ENCODE results near the gene NAV2. TPM values are rescaled to one million over a fixed set of nuclear protein-coding genes. Genes with fewer than 3 reads are reported as not detected.
A peak's percentile ranks its signal among the peaks of the same experiment; 100 is the strongest.

NAV2 gene
- total and polyA plus RNA-seq, 12 donors, result 6.9 to 34.7 (median 20.2) TPM

DNA sequence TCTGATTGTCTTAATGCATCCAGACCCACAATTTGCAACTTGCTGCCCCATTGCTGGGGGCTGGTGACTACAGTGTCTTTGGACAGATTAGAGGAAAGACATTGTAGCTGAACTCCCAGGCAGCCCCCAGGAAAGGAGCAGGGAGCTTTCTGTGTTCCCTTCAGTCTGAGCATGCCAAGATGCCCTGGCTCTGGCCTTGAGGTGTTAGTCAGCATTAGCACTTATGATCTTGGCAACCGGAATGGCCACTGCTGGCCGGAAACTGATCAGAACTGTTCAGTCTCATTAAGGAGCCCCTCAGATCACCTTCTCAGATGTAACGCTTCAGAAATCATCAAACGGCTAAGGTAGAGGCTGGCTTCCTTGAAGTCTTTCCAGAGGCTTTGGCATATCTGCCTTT, 195.2 kb downstream of the NAV2 start:
- Histone ChIP-seq H3K9me3 (no peaks in the 10 kb centered on the region), H3K4me3 (no peak overlapping the region), H3K36me3 (peaks cover 0 to 3% (median 0%) of the 10 kb centered on the region in 9 donors), H3K4me1 (peaks cover 0 to 29% (median 15%) of the 10 kb centered on the region in 9 donors), H3K27me3 (no peaks in the 10 kb centered on the region), H3K27ac (no peak overlapping the region)
- WGBS, 2 donors, result 67 to 73% methylated on average over 4 of the region's 4 CpGs
- ATAC-seq, result peak in 1 of 8 donors; percentile 25
- no peak for TF ChIP-seq CTCF (IDR thresholded peaks at IDR 0.05)
- DNase-seq, result no peak
- intact Hi-C loops (cut with DNase I), result loop anchor here in 6 of 10 donors (10.0 kb wide), 3 partner anchors 93 to 163 kb away; no protein-coding TSS in a partner anchor

- DNase-seq (no peak), ATAC-seq (no peak)
- whole genome bisulfite sequencing, 2 donors, result 44 to 63% methylated on average over 1 of the region's 1 CpG
- Histone ChIP-seq H3K27me3 (no peaks in the 10 kb centered on the region), H3K27ac (no peak overlapping the region), H3K4me1 (peaks cover 0 to 37% (median 20%) of the 10 kb centered on the region in 9 donors), H3K36me3 (no peaks in the 10 kb centered on the region), H3K4me3 (no peak overlapping the region), H3K9me3 (no peaks in the 10 kb centered on the region)
- no peak for TF ChIP-seq CTCF (IDR thresholded peaks at IDR 0.05)
- intact Hi-C loops (cut with DNase I), result no loop called here
Measured at GRCh38 chr11:19910931-19911330, 198.3 kb downstream of the NAV2 start.

DNA sequence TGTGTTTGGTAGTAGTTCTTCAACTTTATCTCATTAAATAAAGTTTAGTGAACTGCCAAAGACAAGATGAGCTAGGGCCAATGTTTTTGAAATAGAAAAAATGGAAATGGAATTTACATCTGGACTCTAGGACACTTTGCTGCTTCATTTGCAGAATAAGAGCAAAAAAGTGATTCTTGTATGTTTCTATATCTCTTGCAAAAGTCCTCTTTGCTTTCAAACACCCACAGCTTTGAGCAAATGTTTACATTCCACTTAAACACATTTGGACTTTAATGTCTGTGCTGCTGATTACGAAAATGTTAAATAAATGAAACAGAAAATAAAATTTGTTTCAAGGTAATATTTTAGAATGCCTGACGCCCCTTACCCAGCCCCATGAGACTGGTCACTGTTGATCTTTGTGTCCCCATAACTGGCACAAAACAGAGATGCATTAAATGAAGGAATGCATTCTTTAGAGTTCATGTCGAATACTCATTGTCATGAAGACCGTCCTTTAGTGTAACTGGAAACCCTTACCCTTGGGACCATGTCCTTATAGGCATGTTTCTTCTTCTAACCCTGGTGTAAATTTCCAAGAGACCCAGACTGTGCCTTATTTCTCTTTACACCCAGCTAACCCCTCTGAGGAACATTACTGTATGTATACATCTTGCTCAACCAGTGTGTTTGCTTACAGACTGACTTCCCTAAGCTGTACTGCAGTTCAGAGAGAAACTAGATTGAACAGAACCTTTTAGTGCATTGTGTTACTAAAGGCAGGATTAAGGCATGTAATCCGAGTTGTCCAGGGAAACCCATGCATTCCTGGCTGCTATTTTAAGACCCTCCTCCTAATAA, 199.7 kb downstream of the NAV2 start:
- Histone ChIP-seq H3K4me1 (peaks cover 0 to 37% (median 20%) of the 10 kb centered on the region in 9 donors), H3K36me3 (peaks cover 0 to 5% (median 0%) of the 10 kb centered on the region in 9 donors), H3K9me3 (no peaks in the 10 kb centered on the region), H3K27me3 (no peaks in the 10 kb centered on the region), H3K4me3 (no peak overlapping the region), H3K27ac (no peak overlapping the region)
- ATAC-seq, result no peak
- TF ChIP-seq CTCF (IDR thresholded peaks at IDR 0.05), result no peak
- intact Hi-C loops (cut with DNase I), result no loop called here
- DNase-seq, result no peak
- 64 to 73% methylated on average over 5 of the region's 5 CpGs for WGBS, 2 donors

GRCh38 chr11:19912958-19913892, 200.6 kb downstream of the NAV2 start:
- ATAC-seq, result peak; percentile 46 to 72 (median 56)
- peaks cover 0 to 37% (median 20%) of the 10 kb centered on the region in 9 donors for H3K4me1 ChIP-seq

More at GRCh38 chr11:19912958-19913892, 200.6 kb downstream of the NAV2 start:
- WGBS, 2 donors, result 42 to 55% methylated on average over 10 of the region's 10 CpGs
- H3K27me3 ChIP-seq, result no peaks in the 10 kb centered on the region
- no peak for DNase-seq
- no peak overlapping the region for H3K4me3 ChIP-seq
- no peak for TF ChIP-seq CTCF (IDR thresholded peaks at IDR 0.05)
- peak overlapping the region in 5 of 10 donors; percentile 7 to 64 (median 31) for H3K27ac ChIP-seq
- no peaks in the 10 kb centered on the region for H3K9me3 ChIP-seq
- intact Hi-C loops (cut with DNase I), result no loop called here
- H3K36me3 ChIP-seq, result peaks cover 0 to 14% (median 0%) of the 10 kb centered on the region in 9 donors

All from heart right ventricle (tissue), 16 donors.